ENCODE results near the gene DRD1.
"Not testable (repeated sequence)": the region's sequence is repeated elsewhere in the genome, so short reads cannot be mapped to it uniquely, and the experiment has no call there.

DRD1 gene

GRCh38 chr5:175424594-175424993, 19.4 kb downstream of the DRD1 start:
- not testable (repeated sequence) for DNase-seq (ENCODE audit: low read depth, low spot score)

GRCh38 chr5:175422058-175422457, 21.9 kb downstream of the DRD1 start:
- DNase-seq (ENCODE audit: low read depth, low spot score): no peak

GRCh38 chr5:175420383-175420782, 23.6 kb downstream of the DRD1 start:
- no peak for DNase-seq (ENCODE audit: low read depth, low spot score)

- no peak for DNase-seq (ENCODE audit: low read depth, low spot score)
These were observed 25.7 kb downstream of the DRD1 start for GRCh38 chr5:175418251-175418650.

GRCh38 chr5:175417384-175417783, 26.6 kb downstream of the DRD1 start:
- no peak for DNase-seq (ENCODE audit: low read depth, low spot score)

- DNase-seq (ENCODE audit: low read depth, low spot score): no peak
These were observed 28.7 kb downstream of the DRD1 start for GRCh38 chr5:175415303-175415702.

GRCh38 chr5:175410926-175411325, 33.1 kb downstream of the DRD1 start:
- no peak for DNase-seq (ENCODE audit: low read depth, low spot score)

- no peak for DNase-seq (ENCODE audit: low read depth, low spot score)
These were observed 37.7 kb downstream of the DRD1 start for GRCh38 chr5:175406300-175406699.

- not testable (repeated sequence) for DNase-seq (ENCODE audit: low read depth, low spot score)
These were observed 46.2 kb downstream of the DRD1 start for GRCh38 chr5:175397590-175398297.

- DNase-seq (ENCODE audit: low read depth, low spot score): not testable (repeated sequence)
These were observed 48.6 kb downstream of the DRD1 start for GRCh38 chr5:175395430-175395829.

GRCh38 chr5:175394601-175395000, 49.4 kb downstream of the DRD1 start:
- DNase-seq (ENCODE audit: low read depth, low spot score): no peak

GRCh38 chr5:175393897-175394296, 50.1 kb downstream of the DRD1 start:
- DNase-seq (ENCODE audit: low read depth, low spot score): no peak

GRCh38 chr5:175392236-175392635, 51.7 kb downstream of the DRD1 start:
- DNase-seq (ENCODE audit: low read depth, low spot score): no peak

GRCh38 chr5:175390352-175391083, 53.5 kb downstream of the DRD1 start:
- DNase-seq (ENCODE audit: low read depth, low spot score): no peak

All from activated naive CD8-positive, alpha-beta T cell treated with anti-CD3 and anti-CD28 coated beads, Interleukin-2, amount 50 U/mL, for 16 hours (primary cell).